ENCODE results near the gene TP53. TPM values are rescaled to one million over a fixed set of nuclear protein-coding genes. Genes with fewer than 3 reads are reported as not detected.

TP53 gene
- total RNA-seq, 1 experiment from 2014 or later: 9.2 TPM

GRCh38 chr17:7700510-7700909 lies 13.2 kb upstream of the TP53 start:
- H3K27me3 Mint-ChIP-seq (ENCODE audit: insufficient read depth, unreplicated experiment): no peaks in the 10 kb centered on the region
- Histone ChIP-seq H3K36me3 (ENCODE audit: control insufficient read depth, insufficient read depth, low read length) (no peaks in the 10 kb centered on the region), H3K27me3 (replicated peaks; ENCODE audit: control insufficient read depth, insufficient read depth, low read length) (no peaks in the 10 kb centered on the region), H3K4me3 (ENCODE audit: low read depth, low read length) (no peak overlapping the region), H3K4me1 (no peaks in the 10 kb centered on the region), H3K9me3 (no peaks in the 10 kb centered on the region)
- H3K27ac Mint-ChIP-seq (ENCODE audit: unreplicated experiment): no peak overlapping the region
- no peak for TF ChIP-seq CTCF (IDR thresholded peaks at IDR 0.05; ENCODE audit: insufficient read depth in 1 of 2, low read depth in 1 of 2, low read length in 1 of 2, severe bottlenecking in 1 of 2, unreplicated experiment in 1 of 2)
- H3K4me1 Mint-ChIP-seq (ENCODE audit: low read depth, unreplicated experiment): no peaks in the 10 kb centered on the region
- POLR2A ChIA-PET: no interaction called here
- DNase-seq: no peak
- no peak overlapping the region for H3K4me3 Mint-ChIP-seq (ENCODE audit: unreplicated experiment)
- BruUV-seq (replicated peaks): no TSS peak
- peaks cover 16% of the 10 kb centered on the region for H3K36me3 Mint-ChIP-seq (ENCODE audit: insufficient read depth, unreplicated experiment)
- no peaks in the 10 kb centered on the region for H3K9me3 Mint-ChIP-seq (ENCODE audit: unreplicated experiment)
- intact Hi-C loops (cut with micrococcal nuclease; ENCODE audit: unreplicated experiment): no loop called here
- CTCF ChIA-PET: no interaction called here

GRCh38 chr17:7697828-7698588 lies 10.7 kb upstream of the TP53 start:
- peaks cover 27% of the 10 kb centered on the region for H3K36me3 Mint-ChIP-seq (ENCODE audit: insufficient read depth, unreplicated experiment)
- no peak for DNase-seq
- BruUV-seq (replicated peaks): no TSS peak
- ChIA-PET CTCF (no interaction called here), POLR2A (no interaction called here)
- Histone ChIP-seq H3K4me3 (ENCODE audit: low read depth, low read length) (no peak overlapping the region), H3K9me3 (no peaks in the 10 kb centered on the region), H3K36me3 (ENCODE audit: control insufficient read depth, insufficient read depth, low read length) (no peaks in the 10 kb centered on the region), H3K4me1 (no peaks in the 10 kb centered on the region), H3K27me3 (replicated peaks; ENCODE audit: control insufficient read depth, insufficient read depth, low read length) (no peaks in the 10 kb centered on the region)
- H3K9me3 Mint-ChIP-seq (ENCODE audit: unreplicated experiment): no peaks in the 10 kb centered on the region
- no peak for TF ChIP-seq CTCF (IDR thresholded peaks at IDR 0.05; ENCODE audit: insufficient read depth in 1 of 2, low read depth in 1 of 2, low read length in 1 of 2, severe bottlenecking in 1 of 2, unreplicated experiment in 1 of 2)
- H3K4me3 Mint-ChIP-seq (ENCODE audit: unreplicated experiment): no peak overlapping the region
- intact Hi-C loops (cut with micrococcal nuclease; ENCODE audit: unreplicated experiment): no loop called here
- H3K4me1 Mint-ChIP-seq (ENCODE audit: low read depth, unreplicated experiment): no peaks in the 10 kb centered on the region
- no peaks in the 10 kb centered on the region for H3K27me3 Mint-ChIP-seq (ENCODE audit: insufficient read depth, unreplicated experiment)
- no peak overlapping the region for H3K27ac Mint-ChIP-seq (ENCODE audit: unreplicated experiment)

- no peaks in the 10 kb centered on the region for H3K9me3 Mint-ChIP-seq (ENCODE audit: unreplicated experiment)
- no peaks in the 10 kb centered on the region for H3K4me1 ChIP-seq
- H3K27me3 Mint-ChIP-seq (ENCODE audit: insufficient read depth, unreplicated experiment): no peaks in the 10 kb centered on the region
- H3K36me3 ChIP-seq (ENCODE audit: control insufficient read depth, insufficient read depth, low read length): no peaks in the 10 kb centered on the region
- intact Hi-C loops (cut with micrococcal nuclease; ENCODE audit: unreplicated experiment): no loop called here
- no peak overlapping the region for H3K4me3 ChIP-seq (ENCODE audit: low read depth, low read length)
- DNase-seq: no peak
- no peak overlapping the region for H3K4me3 Mint-ChIP-seq (ENCODE audit: unreplicated experiment)
- no peaks in the 10 kb centered on the region for H3K9me3 ChIP-seq
- H3K4me1 Mint-ChIP-seq (ENCODE audit: low read depth, unreplicated experiment): no peaks in the 10 kb centered on the region
- no peak for TF ChIP-seq CTCF (IDR thresholded peaks at IDR 0.05; ENCODE audit: insufficient read depth in 1 of 2, low read depth in 1 of 2, low read length in 1 of 2, severe bottlenecking in 1 of 2, unreplicated experiment in 1 of 2)
- ChIA-PET CTCF (no interaction called here), POLR2A (no interaction called here)
- H3K27ac Mint-ChIP-seq (ENCODE audit: unreplicated experiment): no peak overlapping the region
- no TSS peak for BruUV-seq (replicated peaks)
- peaks cover 37% of the 10 kb centered on the region for H3K36me3 Mint-ChIP-seq (ENCODE audit: insufficient read depth, unreplicated experiment)
- no peaks in the 10 kb centered on the region for H3K27me3 ChIP-seq (replicated peaks; ENCODE audit: control insufficient read depth, insufficient read depth, low read length)
Observed at GRCh38 chr17:7695586-7695985, 8.3 kb upstream of the TP53 start.
